Activated CD4-positive, alpha-beta T cell treated with anti-CD3 and anti-CD28 coated beads, Interleukin-2, amount 50 U/mL, for 24 hours (primary cell): ENCODE results near the gene NFIX.

Experiments used
- DNase-seq, 2 donors: peaks; one replicate each; pipeline ENCODE4 v3.0.0-alpha.2; 2020; ENCODE audit warnings: low read depth in 1 of 2, low spot score in 1 of 2

The NFIX gene

GRCh38 chr19:13146763-13147563 is 151.7 kb downstream of the NFIX start:
- DNase-seq, result no peak
